Duodenal mucosa (tissue), 2 donors: ENCODE results near the gene MPG.
"Not testable (repeated sequence)": the region's sequence is repeated elsewhere in the genome, so short reads cannot be mapped to it uniquely, and the experiment has no call there.

Source experiments
- H3K27ac ChIP-seq: one replicate; pipeline ENCODE4 v1.7.0; 2013; ENCODE audit warnings: low read depth, low read length
- H3K27me3 ChIP-seq, 2 donors: one replicate each; pipeline ENCODE4 v1.7.0; 2013; ENCODE audit warnings: low read length in 2 of 2, control low read depth in 1 of 2; ENCODE audit not compliant: insufficient read depth in 2 of 2, control insufficient read depth in 1 of 2
- H3K36me3 ChIP-seq, 2 donors: one replicate each; pipeline ENCODE4 v1.7.0; 2013; ENCODE audit warnings: low read length in 2 of 2, control low read depth in 1 of 2; ENCODE audit not compliant: insufficient read depth in 2 of 2, control insufficient read depth in 1 of 2
- H3K4me1 ChIP-seq, 2 donors: one replicate each; pipeline ENCODE4 v1.7.0; 2013; ENCODE audit warnings: low read length in 2 of 2, control low read depth in 1 of 2; ENCODE audit not compliant: insufficient read depth in 2 of 2, control insufficient read depth in 1 of 2
- H3K4me3 ChIP-seq, 2 donors: one replicate each; pipeline ENCODE4 v1.7.0; 2013; ENCODE audit warnings: low read length in 2 of 2, low read depth in 1 of 2
- H3K9ac ChIP-seq, 2 donors: one replicate each; pipeline ENCODE4 v1.7.0; 2013; ENCODE audit warnings: low read length in 2 of 2, low read depth in 1 of 2
- H3K9me3 ChIP-seq, 2 donors: one replicate each; pipeline ENCODE4 v1.7.0; 2013; ENCODE audit warnings: low read length in 2 of 2, control low read depth in 1 of 2; ENCODE audit not compliant: control insufficient read depth in 1 of 2

MPG gene

GRCh38 chr16:77807-78443 lies at the start of gene MPG:
TSS of gene MPG (plus strand) at chr16:78225. CDS start at chr16:78310, 85 bp downstream.
- peak within 1 kb of the TSS; percentile 73 for H3K27ac ChIP-seq
- H3K4me3 ChIP-seq: peak within 1 kb of the TSS; percentile 70 to 87
- H3K4me1 ChIP-seq: peaks cover 30 to 38% of the 10 kb centered on the region in 2 donors
- peak within 1 kb of the TSS; percentile 74 to 76 for H3K9ac ChIP-seq
- H3K27me3 ChIP-seq: peaks cover 0 to 3% of the 10 kb centered on the region in 2 donors
- H3K36me3 ChIP-seq: peaks cover 0 to 12% of the 10 kb centered on the region in 2 donors
- no peaks in the 10 kb centered on the region for H3K9me3 ChIP-seq

GRCh38 chr16:30627-31026 lies 47.4 kb upstream of the MPG start:
- H3K9ac ChIP-seq, H3K36me3 ChIP-seq, H3K9me3 ChIP-seq, H3K27ac ChIP-seq, H3K4me3 ChIP-seq, H3K27me3 ChIP-seq, H3K4me1 ChIP-seq: not testable (repeated sequence)

DNA sequence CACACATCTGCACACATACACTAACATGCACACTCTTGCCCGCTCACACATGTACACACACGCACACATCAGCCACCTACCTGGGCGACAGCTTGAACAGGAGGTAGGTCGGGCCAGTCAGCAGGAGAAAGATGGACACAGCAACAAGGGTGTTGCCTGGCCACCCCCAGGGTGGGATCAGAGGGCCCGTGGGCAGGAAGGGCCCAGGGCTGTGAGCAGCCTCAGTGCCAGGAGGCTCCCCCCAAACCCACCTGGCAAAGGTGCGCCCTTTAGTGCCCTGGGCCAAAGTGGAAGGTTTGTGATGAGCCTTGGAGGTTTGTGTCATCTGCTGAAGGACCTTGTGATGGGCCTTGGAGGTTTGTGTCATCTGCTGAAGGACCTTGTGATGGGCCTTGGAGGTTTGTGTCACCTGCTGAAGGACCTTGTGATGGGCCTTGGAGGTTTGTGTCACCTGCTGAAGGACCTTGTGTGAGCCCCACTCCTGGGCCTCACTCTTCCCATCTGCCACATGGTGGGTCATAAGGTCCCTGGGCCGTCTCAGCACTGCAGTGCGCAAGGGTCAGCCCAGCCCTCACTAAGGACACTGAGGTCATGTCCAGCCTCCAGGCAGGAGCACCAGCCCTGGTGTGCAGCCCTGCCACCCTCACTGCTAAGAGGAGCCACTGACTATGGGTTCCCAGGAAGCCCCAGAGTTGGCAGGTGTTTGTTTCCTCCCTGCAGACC lies 44.7 kb upstream of the MPG start:
- not testable (repeated sequence) for H3K27ac ChIP-seq, H3K9me3 ChIP-seq, H3K27me3 ChIP-seq, H3K4me1 ChIP-seq, H3K9ac ChIP-seq, H3K4me3 ChIP-seq, H3K36me3 ChIP-seq

- Histone ChIP-seq H3K4me3 (no peak overlapping the region), H3K9ac (peak overlapping the region in 1 of 2 donors; percentile 17)
Measured at GRCh38 chr16:33877-34647, 44.0 kb upstream of the MPG start.

GRCh38 chr16:34648-34987 lies 43.4 kb upstream of the MPG start:
- Histone ChIP-seq H3K9ac (peak overlapping the region in 1 of 2 donors; percentile 17), H3K9me3 (no peaks in the 10 kb centered on the region), H3K27me3 (no peaks in the 10 kb centered on the region), H3K36me3 (no peaks in the 10 kb centered on the region), H3K4me1 (peaks cover 4 to 11% of the 10 kb centered on the region in 2 donors), H3K27ac (no peak overlapping the region), H3K4me3 (no peak overlapping the region)

More at GRCh38 chr16:33877-34647, 44.0 kb upstream of the MPG start:
- no peaks in the 10 kb centered on the region for H3K27me3 ChIP-seq
- no peaks in the 10 kb centered on the region for H3K36me3 ChIP-seq
- no peak overlapping the region for H3K27ac ChIP-seq
- peaks cover under 1 to 8% of the 10 kb centered on the region in 2 donors for H3K4me1 ChIP-seq
- H3K9me3 ChIP-seq: no peaks in the 10 kb centered on the region

GRCh38 chr16:35011-35677 lies 42.9 kb upstream of the MPG start:
- Histone ChIP-seq H3K36me3 (no peaks in the 10 kb centered on the region), H3K4me1 (peaks cover 4 to 11% of the 10 kb centered on the region in 2 donors), H3K4me3 (no peak overlapping the region), H3K27me3 (no peaks in the 10 kb centered on the region), H3K27ac (peak overlapping the region; percentile 10), H3K9ac (peak overlapping the region in 1 of 2 donors; percentile 17), H3K9me3 (no peaks in the 10 kb centered on the region)

- H3K9me3 ChIP-seq: no peaks in the 10 kb centered on the region
- H3K9ac ChIP-seq: no peak overlapping the region
- peaks cover 4 to 11% of the 10 kb centered on the region in 2 donors for H3K4me1 ChIP-seq
- H3K4me3 ChIP-seq: no peak overlapping the region
- H3K36me3 ChIP-seq: no peaks in the 10 kb centered on the region
- no peak overlapping the region for H3K27ac ChIP-seq
- H3K27me3 ChIP-seq: no peaks in the 10 kb centered on the region
Measured at GRCh38 chr16:35678-36305, 42.2 kb upstream of the MPG start.

- Histone ChIP-seq H3K4me3 (no peak overlapping the region), H3K4me1 (peaks cover 4 to 11% of the 10 kb centered on the region in 2 donors), H3K9ac (no peak overlapping the region), H3K27me3 (no peaks in the 10 kb centered on the region), H3K9me3 (no peaks in the 10 kb centered on the region), H3K36me3 (peaks cover 0 to under 1% of the 10 kb centered on the region in 2 donors), H3K27ac (no peak overlapping the region)
Measured at GRCh38 chr16:36336-36984, 41.6 kb upstream of the MPG start.

DNA sequence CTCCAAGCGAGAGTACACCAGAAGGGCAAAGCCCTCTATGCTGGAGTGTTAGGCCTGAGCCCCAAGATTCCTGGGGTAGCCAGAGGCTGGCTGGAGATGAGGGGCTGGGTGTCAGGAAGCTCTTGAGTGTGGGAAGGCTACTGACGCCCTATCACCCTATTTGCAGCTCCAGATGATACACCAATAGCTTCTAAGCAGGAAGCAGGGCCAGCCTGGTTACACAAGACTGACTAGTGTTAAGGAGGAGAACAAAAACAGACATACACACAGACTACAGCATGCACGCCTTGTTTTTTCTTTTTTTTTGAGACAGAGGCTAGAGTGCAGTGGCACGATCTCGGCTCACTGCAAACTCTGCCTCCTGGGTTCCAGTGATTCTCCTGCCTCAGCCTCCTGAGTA lies 40.5 kb upstream of the MPG start:
- H3K4me3 ChIP-seq: no peak overlapping the region
- H3K27ac ChIP-seq: no peak overlapping the region
- H3K9ac ChIP-seq: no peak overlapping the region
- no peaks in the 10 kb centered on the region for H3K27me3 ChIP-seq
- no peaks in the 10 kb centered on the region for H3K9me3 ChIP-seq
- peaks cover 0 to 8% of the 10 kb centered on the region in 2 donors for H3K36me3 ChIP-seq
- H3K4me1 ChIP-seq: peaks cover 4 to 11% of the 10 kb centered on the region in 2 donors
